NCI-H82 (cell line): ENCODE results near the gene RFTN1.

Source experiments
- DNase-seq: peaks from one replicate; lab custom pipeline; 2025; lab: John Stamatoyannopoulos, UW

The RFTN1 gene

GRCh38 chr3:16433701-16434151 lies 79.8 kb downstream of the RFTN1 start:
- no peak for DNase-seq

GRCh38 chr3:16432714-16433113 lies 80.8 kb downstream of the RFTN1 start:
- DNase-seq: no peak

- DNase-seq: no peak
Measured at GRCh38 chr3:16430717-16431630, 82.5 kb downstream of the RFTN1 start.

DNA sequence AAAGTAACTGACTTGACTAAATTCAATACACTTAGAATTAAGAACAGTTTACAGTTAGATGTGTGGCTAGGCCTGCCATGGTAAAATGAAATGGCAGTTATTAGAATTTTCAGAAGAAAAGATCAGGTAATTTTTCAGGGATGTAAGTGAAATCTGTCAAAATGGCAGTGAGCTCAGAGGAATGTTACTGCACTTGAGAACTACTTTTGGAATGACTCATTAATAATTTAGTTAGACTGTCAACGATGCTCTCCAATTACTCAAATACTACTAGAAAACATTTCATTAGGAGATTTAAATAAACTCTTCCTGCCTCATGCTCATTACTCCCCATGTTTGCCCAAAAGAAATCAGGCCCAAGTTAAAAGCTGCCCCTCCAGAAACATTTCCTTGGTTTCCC lies 84.4 kb downstream of the RFTN1 start:
- DNase-seq: no peak

- DNase-seq: no peak
Measured at GRCh38 chr3:16428612-16429011, 84.9 kb downstream of the RFTN1 start.

- no peak for DNase-seq
Measured at GRCh38 chr3:16427103-16427965, 86.2 kb downstream of the RFTN1 start.

DNA sequence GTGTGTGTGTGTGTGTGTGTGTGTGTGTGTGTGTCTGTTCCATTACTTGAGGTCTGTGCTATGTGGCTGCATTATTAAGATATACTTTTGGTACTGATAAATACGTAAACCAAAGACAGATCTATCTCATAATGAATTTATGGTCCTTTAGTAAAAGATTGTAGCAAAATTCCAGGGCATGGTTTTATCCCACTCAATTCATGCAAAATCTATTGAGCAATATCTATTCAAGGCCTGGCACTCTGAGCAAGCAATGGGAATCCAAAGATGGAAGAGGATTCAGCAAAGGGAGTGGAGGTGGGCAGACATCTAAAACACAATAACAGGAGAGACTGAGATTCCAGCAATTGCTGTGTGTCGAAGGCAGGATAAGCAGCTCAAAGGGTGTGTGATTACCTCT lies 86.8 kb downstream of the RFTN1 start:
- no peak for DNase-seq

DNA sequence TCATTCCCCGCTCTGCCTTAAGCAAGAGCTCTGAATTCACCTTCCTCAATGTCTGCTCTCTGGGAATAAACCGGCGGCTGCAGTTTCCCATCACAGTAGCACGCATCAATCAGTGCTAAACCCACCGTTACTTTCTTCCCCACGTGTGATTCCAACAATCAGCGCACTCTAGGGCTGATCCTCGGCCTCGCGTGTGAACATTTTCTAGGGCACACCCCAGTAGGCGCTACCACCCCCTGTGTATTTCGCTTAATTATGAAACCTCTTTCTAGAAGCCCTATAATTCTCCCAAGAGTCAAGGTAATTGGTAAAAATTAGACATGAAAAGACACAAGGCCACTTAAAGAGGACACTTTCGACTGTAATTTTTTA lies 87.5 kb downstream of the RFTN1 start:
- DNase-seq: no peak

DNA sequence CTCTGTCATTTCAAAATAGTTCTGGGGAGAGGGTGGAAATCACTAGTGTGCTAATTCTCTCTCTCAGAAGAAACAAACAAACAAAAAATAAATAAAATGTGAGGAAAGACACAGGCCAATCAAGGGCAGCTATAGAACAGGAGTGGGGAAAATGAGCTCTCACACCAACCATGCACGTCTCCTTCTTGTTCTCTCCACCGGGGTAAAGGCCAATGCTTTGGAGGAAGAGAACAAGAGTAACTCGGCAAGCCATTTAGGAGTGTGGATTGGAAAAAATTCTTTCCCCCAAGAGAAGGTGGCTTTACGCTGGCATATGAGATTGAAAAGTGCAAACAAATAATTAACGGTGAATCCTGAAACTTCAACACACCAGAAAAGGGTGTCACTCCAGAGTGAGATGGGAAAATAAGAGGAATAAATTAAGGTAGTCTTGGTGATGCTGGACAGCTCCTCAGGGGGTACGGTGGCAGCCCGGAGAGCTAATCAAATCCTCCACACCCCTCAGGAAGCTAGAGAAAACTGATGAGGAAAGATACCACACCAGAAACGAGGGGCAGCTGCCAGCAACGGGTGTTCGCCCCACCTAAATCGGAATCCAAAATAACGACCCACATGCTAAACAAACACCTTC lies 88.0 kb downstream of the RFTN1 start:
- DNase-seq: no peak

GRCh38 chr3:16423947-16424673 lies 89.4 kb downstream of the RFTN1 start:
- no peak for DNase-seq

- DNase-seq: no peak
Measured at GRCh38 chr3:16423298-16423697, 90.2 kb downstream of the RFTN1 start.

DNA sequence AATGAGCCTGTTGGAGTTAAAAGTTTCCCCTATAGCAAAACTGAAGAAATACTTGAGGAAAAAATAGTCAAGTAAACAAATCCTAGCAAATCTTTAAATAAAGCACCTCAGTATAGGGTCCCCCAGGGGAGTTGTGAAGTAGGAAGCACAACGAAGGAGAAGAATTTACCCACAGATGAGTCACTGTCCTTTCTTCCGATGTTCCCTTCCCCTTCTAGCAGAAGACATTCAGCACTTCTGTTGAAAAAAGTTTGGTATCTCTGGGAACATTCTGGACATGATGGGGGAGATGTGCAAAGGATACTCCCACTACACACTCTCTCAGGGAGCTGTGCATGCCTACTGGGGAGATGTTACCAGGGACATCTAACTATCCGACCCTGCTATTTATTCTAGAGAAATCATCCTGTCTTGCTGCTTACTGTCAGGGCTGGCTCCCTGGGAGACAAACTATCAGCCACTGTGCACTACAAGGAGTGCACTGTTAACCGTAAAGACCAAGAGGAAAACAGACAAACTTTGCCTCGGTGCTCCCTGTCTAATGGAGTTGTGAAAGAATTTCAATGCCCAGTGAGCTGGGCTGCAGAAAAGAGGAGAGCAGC lies 93.8 kb downstream of the RFTN1 start:
- DNase-seq: no peak

DNA sequence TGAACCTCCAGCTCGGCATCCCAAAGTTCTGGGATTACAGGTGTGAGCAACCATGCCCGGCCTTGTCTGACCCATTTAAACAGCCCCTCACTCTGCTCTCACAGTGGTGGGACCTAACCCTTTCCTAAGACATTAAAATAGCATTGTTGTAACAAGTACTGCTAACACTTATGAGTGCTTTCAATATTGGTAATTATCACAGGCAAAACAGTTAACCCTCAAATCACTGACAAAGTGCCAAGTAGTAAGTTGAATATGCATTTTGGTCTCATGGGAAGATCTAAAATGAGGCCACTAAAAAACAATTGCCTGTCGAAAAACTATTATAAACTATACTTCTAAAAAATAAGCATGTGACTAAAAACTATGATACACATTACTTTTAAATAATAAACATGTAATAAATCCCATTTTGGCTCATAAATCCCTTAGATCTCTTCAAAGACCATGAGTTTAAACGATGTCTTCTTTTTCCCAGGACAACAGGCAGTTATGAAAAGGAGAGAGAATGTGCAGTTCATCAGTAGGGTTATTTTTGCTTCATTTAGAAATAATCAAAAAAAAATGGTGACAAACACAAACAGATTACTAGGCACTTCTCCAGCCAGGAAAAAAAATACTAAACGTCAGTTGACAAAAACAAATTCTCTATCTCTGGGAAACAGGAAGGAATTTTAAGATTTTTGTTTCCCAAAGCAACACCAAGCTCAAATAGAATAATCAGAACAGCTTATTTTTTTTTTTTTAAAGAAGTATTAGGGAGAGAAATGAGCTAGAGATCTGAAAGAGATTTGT lies 95.4 kb downstream of the RFTN1 start:
- no peak for DNase-seq

DNA sequence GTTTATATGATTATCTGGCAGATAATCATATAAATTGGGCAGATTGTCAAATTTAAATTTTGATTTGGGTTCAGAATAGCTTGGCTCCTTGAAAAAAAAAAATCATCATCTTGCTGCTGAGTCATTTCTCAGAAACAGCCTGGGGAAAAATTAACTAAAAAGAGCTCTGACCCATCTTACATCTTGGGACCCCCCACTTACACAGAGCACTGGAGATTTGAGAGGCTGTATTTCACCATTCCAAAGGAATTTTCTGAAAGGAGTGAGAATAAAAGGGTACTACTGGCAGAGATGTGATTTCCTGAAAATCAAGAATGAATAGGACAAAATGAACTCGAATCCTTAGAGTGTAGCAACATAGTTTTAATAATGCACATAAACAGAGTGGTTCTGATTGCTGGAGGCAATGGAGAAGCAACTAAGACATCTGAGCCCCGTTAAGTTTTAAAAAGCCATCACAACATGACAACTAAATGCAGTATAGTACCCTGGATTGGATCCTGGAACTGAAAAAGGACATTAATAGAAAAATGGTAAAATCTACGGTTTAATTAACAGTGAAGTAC lies 97.5 kb downstream of the RFTN1 start:
- no peak for DNase-seq

DNA sequence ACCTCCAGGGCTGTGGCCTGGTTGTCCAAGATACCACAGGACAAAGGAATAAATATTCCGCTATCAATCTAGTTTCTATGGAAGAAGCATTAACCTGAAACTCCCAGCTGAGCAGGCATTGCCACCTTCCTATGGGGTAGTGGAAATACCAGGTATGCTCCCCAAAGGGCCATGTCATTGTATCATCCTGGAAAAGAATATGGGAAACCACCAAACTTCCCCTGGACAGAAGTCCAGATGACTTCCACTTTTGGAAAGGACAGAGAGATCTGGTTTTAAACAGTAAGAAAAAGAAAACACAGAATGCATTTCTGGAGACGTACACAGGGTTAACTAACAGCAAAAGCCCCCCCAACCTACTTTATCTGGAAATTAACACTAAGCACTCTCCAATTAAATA lies 100.2 kb downstream of the RFTN1 start:
- DNase-seq: no peak

GRCh38 chr3:16412192-16412800 lies 101.2 kb downstream of the RFTN1 start:
- peak; percentile 55 for DNase-seq

DNA sequence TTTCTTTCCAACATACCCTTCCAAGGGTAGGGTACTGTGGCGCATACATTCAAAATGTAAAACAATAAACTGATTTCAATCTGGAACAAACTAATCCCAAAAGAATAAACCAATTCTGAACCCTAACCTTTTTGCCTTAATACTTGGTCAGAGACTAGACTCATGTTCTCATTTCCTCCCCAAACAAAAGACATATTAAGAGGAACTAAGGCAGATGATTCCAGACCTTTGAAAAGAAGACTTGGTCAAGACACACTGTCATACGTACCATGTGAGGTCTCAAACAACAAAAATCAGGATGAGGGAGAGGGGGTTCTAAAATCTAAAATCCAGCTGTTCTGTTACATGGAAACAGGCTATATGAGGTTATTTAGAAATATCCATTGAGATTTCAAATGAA lies 102.1 kb downstream of the RFTN1 start:
- DNase-seq: no peak

DNA sequence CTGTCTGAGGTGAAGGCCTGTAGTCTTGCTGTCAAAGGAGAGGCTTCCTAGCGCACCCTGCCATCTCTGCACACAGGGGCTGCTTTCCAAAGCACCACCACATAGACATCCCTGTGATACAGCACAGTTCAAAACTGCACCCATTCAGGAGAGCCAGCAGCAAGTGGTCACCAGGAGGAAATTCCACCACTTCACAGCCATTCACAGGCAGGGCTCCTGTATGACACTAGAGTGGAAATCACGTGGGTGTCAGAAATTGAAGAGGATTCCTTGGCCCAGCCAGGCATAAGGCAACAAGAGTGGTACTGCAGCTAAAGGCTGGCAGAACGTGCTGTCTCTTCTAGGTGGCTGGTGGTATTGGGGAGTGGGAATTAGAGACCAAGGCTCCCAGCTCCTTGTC lies 102.8 kb downstream of the RFTN1 start:
- DNase-seq: no peak

DNA sequence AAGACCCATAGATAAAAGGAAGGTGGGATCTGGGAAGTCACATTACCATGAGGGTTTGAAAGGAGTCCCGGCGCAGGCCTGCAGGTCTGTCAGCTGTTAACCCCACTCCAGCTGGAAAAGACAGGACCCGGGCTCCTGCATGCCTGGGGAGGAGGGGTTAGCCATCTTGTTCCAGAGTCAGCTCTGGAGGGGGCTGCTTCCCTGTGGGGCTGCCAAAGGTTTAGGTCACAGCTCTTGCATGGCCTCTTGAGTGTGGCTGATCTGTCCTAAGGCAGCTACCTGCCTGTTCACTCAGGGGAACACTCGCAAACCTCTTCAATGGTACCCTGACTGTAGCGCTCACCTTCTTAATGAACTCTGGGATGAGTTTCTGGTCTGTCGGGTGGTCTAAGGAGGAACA lies 104.5 kb downstream of the RFTN1 start:
- no peak for DNase-seq

GRCh38 chr3:16407366-16407765 lies 106.1 kb downstream of the RFTN1 start:
- DNase-seq: no peak
